Measurements from ENCODE around the gene HS6ST3.

DNA sequence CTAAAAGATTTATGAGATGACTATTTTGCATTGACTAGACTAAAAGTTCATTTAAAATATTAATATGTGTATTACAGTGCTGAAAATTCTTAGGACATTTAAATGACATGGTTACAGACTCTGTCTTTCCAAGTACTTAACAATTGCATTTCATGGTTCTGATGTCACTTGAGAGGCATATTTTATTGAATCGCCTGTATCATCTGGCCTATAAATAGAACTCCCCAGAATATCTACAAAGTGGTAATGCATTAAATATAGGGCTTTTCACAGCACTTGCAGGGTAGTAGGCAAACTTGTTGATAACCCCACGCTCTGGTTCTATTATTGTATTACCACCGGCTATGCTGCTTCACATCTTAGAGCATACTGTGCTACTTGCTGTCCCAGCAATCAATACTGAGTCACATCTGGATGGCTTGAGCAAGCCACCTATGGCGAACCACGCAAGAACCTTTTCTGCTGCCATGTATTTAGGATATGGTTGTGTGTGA lies 400.6 kb downstream of the HS6ST3 start:
- no peak for TF ChIP-seq EZH2phosphoT487 (IDR thresholded peaks at IDR 0.05; ENCODE audit: insufficient read depth, low read depth)
- TF ChIP-seq EZH2 (IDR thresholded peaks at IDR 0.05; ENCODE audit: insufficient read depth, poor library complexity, severe bottlenecking): no peak

Data from GM23248 (cell line).